Fibroblast of lung (primary cell): ENCODE data around the gene PUSL1.

ENCODE experiments used
- CTCF ChIP-seq, 2 donors: IDR thresholded peaks in 1 of 2; conservative IDR thresholded peaks in 1 of 2; 1 replicate in 1 of 2; 2 replicates in 1 of 2; pipeline ENCODE4 v1.5.1; 2011 to 2012; ENCODE audit warnings: low read length in 2 of 2, control low read depth in 1 of 2, inconsistent platforms in 1 of 2, low read depth in 1 of 2, mild to moderate bottlenecking in 1 of 2
- EZH2 ChIP-seq: IDR thresholded peaks from 2 replicates; pipeline ENCODE4 v1.5.1; 2012; ENCODE audit warnings: low read length, control low read depth, mild to moderate bottlenecking; ENCODE audit errors: missing control alignments

- TF ChIP-seq CTCF (conservative IDR thresholded peaks at IDR 0.05 in 1 of 2, IDR thresholded peaks at IDR 0.05 in 1 of 2; ENCODE audit: low read depth in 1 of 2, low read length in 2 of 2) (no peak), EZH2 (no peak)
Observed at GRCh38 chr1:1328254-1328653, 19.9 kb downstream of the PUSL1 start.
